B cell (primary cell): ENCODE results near the gene SAMD4B.

Experiments used
- CTCF ChIP-seq: fragments of 200-600 bp; IDR thresholded peaks from one replicate; pipeline ENCODE4 v1.8.0; 2022; ENCODE audit warnings: antibody characterized with exemption, mild to moderate bottlenecking
- EZH2 ChIP-seq: IDR thresholded peaks from 2 replicates; pipeline ENCODE4 v1.6.1; 2012; ENCODE audit warnings: borderline replicate concordance, low read depth, mild to moderate bottlenecking, moderate library complexity, low read length; ENCODE audit not compliant: insufficient read depth, poor library complexity, severe bottlenecking

GRCh38 chr19:39412100-39412866 is 70.1 kb downstream of the SAMD4B start, which contains the start of gene PLEKHG2:
- TF ChIP-seq CTCF (no peak), EZH2 (no peak)
